ENCODE results near the gene ITGAE.

DNA sequence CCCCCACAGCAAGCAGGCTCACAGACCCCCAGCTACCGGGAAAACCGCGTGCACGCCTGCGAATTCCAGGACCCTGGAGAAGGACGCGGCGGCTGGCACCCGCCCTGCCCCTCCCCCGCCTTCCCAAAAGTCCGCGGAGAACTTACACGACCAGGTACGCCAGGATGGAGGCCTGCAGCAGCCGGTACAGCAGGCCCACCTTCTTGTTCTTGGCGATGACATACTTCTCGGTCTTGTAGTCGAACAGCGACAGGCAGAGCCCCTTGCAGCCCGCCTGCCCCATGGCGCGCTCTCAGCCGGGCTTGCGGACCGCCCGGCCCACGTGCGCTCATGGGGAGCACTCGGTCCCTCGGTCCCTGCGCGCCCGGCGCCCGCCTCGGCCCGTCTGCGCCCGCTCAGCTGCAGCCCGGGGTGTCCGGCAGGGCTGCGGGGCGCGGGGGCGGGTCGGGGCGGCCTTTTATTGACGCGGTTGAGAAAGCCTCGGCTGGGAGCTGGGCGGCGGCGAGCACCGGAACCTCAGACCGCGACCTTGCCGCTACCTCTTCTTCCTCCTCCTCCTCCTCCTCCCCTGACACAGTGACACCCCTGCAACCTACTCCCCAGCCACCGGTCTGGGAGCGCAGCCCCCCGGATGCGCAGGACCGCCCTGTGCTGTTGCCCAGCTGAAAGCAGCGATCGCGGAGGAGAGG lies 105.1 kb downstream of the ITGAE start, which contains the start of gene P2RX5:
- no peak for TF ChIP-seq TAF1 (IDR thresholded peaks at IDR 0.05; ENCODE audit: low read depth, low read length)
- TF ChIP-seq POLR2A (IDR thresholded peaks at IDR 0.05; ENCODE audit: low read depth, low read length), result no peak
- no peak for TF ChIP-seq POLR2AphosphoS5 (IDR thresholded peaks at IDR 0.05; ENCODE audit: low read depth, low read length)
